ENCODE data around the gene LTF.

Gene LTF

DNA sequence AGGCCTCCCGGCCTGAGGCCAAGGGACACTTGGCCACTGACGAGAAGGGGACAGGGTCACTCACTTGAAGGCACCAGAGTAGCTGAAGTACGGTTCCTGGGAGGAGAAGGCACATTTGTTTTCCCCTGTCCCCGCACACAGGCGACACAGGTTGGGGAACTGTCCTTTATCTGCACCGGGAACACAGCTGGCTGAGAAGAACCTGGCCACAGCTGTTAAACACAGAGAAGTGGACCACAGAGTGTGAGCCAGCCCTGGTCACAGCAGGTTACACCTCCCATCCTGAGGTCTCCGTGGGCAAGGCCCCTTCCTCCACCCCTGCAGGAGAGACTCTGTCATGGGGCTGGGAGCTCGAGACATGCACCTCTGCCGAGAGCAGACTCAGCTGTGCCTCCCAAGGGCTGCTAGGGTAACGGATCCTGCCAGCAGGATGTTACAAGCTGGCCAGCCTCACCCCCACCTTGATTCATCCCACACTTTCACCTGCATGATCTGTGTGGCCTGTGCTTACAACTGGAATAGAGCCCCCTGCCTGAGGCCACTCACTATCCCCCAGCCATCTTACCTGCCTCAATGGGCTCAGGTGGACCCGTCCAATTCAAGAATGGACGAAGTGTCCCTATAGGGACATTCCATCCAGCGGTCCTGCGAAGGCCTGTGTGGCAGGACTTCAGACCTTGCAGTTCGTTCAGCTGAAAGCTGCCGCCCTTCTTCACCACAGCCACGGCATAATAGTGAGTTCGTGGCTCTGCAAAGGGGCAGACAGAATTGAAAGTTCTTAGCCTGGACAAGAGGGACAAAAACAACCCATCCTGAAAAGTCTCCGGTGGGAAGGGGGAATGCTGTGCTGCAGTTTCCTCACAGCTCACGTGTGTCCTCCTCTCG, 9.2 kb downstream of the LTF start:
- H3K27ac ChIP-seq (ENCODE audit: extremely low read depth, low read depth, low read length) = no peak overlapping the region
- POLR2A ChIA-PET = no interaction called here
- no peaks in the 10 kb centered on the region for H3K4me1 ChIP-seq (ENCODE audit: control insufficient read depth, insufficient read depth, low read length)
- CTCF ChIA-PET = interaction anchor here (0.6 kb wide), 1 partner anchor 78 kb away, joined by 3 read pairs; no protein-coding TSS in a partner anchor
- H3K4me3 ChIP-seq (ENCODE audit: low read depth, low read length) = no peak overlapping the region
- TF ChIP-seq, protein P1, sequence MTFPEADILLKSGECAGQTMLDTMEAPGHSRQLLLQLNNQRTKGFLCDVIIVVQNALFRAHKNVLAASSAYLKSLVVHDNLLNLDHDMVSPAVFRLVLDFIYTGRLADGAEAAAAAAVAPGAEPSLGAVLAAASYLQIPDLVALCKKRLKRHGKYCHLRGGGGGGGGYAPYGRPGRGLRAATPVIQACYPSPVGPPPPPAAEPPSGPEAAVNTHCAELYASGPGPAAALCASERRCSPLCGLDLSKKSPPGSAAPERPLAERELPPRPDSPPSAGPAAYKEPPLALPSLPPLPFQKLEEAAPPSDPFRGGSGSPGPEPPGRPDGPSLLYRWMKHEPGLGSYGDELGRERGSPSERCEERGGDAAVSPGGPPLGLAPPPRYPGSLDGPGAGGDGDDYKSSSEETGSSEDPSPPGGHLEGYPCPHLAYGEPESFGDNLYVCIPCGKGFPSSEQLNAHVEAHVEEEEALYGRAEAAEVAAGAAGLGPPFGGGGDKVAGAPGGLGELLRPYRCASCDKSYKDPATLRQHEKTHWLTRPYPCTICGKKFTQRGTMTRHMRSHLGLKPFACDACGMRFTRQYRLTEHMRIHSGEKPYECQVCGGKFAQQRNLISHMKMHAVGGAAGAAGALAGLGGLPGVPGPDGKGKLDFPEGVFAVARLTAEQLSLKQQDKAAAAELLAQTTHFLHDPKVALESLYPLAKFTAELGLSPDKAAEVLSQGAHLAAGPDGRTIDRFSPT (tag by site-specific recombination; IDR thresholded peaks at IDR 0.05) = no peak
- no peak for TF ChIP-seq ZNF785 (tag by site-specific recombination; IDR thresholded peaks at IDR 0.05)
- no peak for TF ChIP-seq MEIS1 (CRISPR knock-in tag; IDR thresholded peaks at IDR 0.05; ENCODE audit: borderline replicate concordance)
- TF ChIP-seq BCL11A (tag by site-specific recombination; IDR thresholded peaks at IDR 0.05; ENCODE audit: low read depth) = no peak
- H3K9me3 ChIP-seq (ENCODE audit: control insufficient read depth, insufficient read depth, low read depth, low read length) = no peaks in the 10 kb centered on the region
- H3K36me3 ChIP-seq (ENCODE audit: control insufficient read depth in 2 of 2, insufficient read depth in 1 of 2, low read length in 2 of 2) = no peaks in the 10 kb centered on the region

DNA sequence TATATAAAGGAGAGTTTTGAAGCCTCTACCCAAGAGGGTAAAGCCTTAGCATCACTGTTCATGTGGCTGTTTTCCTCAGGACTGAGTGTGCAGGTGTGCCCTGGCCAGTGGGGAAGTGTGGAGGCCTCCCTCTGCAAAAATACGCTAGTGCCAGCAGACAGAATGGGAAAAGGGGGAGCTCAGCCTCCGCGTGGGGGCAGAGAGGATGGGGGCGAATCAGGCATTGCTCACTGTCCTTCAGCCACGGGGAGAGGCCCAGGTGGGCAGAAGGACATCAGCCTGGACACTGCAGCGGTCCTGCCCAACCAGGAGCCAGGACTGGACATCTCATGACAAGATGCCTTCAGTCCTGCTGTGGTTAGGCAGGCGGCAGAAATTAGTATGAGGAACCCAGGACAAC, 10.1 kb downstream of the LTF start:
- POLR2A ChIA-PET = no interaction called here

DNA sequence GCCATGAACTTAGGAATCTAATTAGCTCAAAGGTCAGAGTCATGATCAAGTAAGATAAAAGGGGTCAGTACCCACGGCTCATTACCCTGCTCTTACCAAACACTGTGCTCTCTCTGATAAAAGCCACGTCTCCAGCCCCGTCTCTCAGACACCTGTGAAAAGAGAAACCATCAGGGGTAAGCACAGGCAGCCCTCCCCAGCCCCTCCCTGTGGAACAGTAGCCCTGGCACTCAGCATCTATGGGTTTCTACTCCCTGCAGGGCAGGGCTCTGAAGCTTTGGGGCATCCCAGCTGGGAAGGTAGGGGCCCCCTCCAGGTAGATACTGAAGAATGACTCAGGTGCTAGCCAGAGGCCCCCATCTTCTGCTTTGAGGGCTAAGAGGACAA, 10.5 kb downstream of the LTF start:
- ChIA-PET POLR2A (no interaction called here), CTCF (interaction anchor here (0.9 kb wide), 1 partner anchor 34 kb away, joined by 3 read pairs; no protein-coding TSS in a partner anchor)
- Histone ChIP-seq H3K9me3 (ENCODE audit: control insufficient read depth, insufficient read depth, low read depth, low read length) (no peaks in the 10 kb centered on the region), H3K27ac (ENCODE audit: extremely low read depth, low read depth, low read length) (no peak overlapping the region), H3K4me1 (ENCODE audit: control insufficient read depth, insufficient read depth, low read length) (no peaks in the 10 kb centered on the region), H3K36me3 (ENCODE audit: control insufficient read depth in 2 of 2, insufficient read depth in 1 of 2, low read length in 2 of 2) (no peaks in the 10 kb centered on the region), H3K4me3 (ENCODE audit: low read depth, low read length) (no peak overlapping the region)
- TF ChIP-seq SP3 (tag by site-specific recombination; IDR thresholded peaks at IDR 0.05) (no peak), ZNF202 (tag by site-specific recombination; IDR thresholded peaks at IDR 0.05; ENCODE audit: borderline replicate concordance) (no peak), ZNF433 (tag by site-specific recombination; IDR thresholded peaks at IDR 0.05; ENCODE audit: low read depth) (no peak), REPIN1 (tag by site-specific recombination; IDR thresholded peaks at IDR 0.05; ENCODE audit: low read depth) (no peak), ZNF350 (tag by site-specific recombination; IDR thresholded peaks at IDR 0.05) (no peak), SCRT2 (tag by site-specific recombination; IDR thresholded peaks at IDR 0.05) (no peak), ZXDB (tag by site-specific recombination; IDR thresholded peaks at IDR 0.05) (no peak), ZNF221 (tag by site-specific recombination; IDR thresholded peaks at IDR 0.05; ENCODE audit: borderline replicate concordance) (no peak), FEZF1 (tag by site-specific recombination; IDR thresholded peaks at IDR 0.05) (no peak)
- TF ChIP-seq, protein P1 (tag by site-specific recombination; IDR thresholded peaks at IDR 0.05) = no peak

More for the DNA sequence above, 10.1 kb downstream of the LTF start:
- Histone ChIP-seq H3K4me1 (ENCODE audit: control insufficient read depth, insufficient read depth, low read length) (no peaks in the 10 kb centered on the region), H3K36me3 (ENCODE audit: control insufficient read depth in 2 of 2, insufficient read depth in 1 of 2, low read length in 2 of 2) (no peaks in the 10 kb centered on the region), H3K27ac (ENCODE audit: extremely low read depth, low read depth, low read length) (no peak overlapping the region), H3K9me3 (ENCODE audit: control insufficient read depth, insufficient read depth, low read depth, low read length) (no peaks in the 10 kb centered on the region), H3K4me3 (ENCODE audit: low read depth, low read length) (no peak overlapping the region)
- TF ChIP-seq ZBTB21 (tag by site-specific recombination; IDR thresholded peaks at IDR 0.05) = no peak
- TF ChIP-seq, protein P2, sequence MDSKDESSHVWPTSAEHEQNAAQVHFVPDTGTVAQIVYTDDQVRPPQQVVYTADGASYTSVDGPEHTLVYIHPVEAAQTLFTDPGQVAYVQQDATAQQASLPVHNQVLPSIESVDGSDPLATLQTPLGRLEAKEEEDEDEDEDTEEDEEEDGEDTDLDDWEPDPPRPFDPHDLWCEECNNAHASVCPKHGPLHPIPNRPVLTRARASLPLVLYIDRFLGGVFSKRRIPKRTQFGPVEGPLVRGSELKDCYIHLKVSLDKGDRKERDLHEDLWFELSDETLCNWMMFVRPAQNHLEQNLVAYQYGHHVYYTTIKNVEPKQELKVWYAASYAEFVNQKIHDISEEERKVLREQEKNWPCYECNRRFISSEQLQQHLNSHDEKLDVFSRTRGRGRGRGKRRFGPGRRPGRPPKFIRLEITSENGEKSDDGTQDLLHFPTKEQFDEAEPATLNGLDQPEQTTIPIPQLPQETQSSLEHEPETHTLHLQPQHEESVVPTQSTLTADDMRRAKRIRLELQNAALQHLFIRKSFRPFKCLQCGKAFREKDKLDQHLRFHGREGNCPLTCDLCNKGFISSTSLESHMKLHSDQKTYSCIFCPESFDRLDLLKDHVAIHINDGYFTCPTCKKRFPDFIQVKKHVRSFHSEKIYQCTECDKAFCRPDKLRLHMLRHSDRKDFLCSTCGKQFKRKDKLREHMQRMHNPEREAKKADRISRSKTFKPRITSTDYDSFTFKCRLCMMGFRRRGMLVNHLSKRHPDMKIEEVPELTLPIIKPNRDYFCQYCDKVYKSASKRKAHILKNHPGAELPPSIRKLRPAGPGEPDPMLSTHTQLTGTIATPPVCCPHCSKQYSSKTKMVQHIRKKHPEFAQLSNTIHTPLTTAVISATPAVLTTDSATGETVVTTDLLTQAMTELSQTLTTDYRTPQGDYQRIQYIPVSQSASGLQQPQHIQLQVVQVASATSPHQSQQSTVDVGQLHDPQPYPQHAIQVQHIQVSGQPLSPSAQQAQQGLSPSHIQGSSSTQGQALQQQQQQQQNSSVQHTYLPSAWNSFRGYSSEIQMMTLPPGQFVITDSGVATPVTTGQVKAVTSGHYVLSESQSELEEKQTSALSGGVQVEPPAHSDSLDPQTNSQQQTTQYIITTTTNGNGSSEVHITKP (tag by site-specific recombination; IDR thresholded peaks at IDR 0.05) = no peak
- TF ChIP-seq SETDB1 (IDR thresholded peaks at IDR 0.05; ENCODE audit: insufficient read length, low read length) = no peak
- no peak for TF ChIP-seq ZNF654 (tag by site-specific recombination; IDR thresholded peaks at IDR 0.05; ENCODE audit: low read depth)
- no peak for TF ChIP-seq ZFP37 (tag by site-specific recombination; IDR thresholded peaks at IDR 0.05)
- TF ChIP-seq, protein P3, sequence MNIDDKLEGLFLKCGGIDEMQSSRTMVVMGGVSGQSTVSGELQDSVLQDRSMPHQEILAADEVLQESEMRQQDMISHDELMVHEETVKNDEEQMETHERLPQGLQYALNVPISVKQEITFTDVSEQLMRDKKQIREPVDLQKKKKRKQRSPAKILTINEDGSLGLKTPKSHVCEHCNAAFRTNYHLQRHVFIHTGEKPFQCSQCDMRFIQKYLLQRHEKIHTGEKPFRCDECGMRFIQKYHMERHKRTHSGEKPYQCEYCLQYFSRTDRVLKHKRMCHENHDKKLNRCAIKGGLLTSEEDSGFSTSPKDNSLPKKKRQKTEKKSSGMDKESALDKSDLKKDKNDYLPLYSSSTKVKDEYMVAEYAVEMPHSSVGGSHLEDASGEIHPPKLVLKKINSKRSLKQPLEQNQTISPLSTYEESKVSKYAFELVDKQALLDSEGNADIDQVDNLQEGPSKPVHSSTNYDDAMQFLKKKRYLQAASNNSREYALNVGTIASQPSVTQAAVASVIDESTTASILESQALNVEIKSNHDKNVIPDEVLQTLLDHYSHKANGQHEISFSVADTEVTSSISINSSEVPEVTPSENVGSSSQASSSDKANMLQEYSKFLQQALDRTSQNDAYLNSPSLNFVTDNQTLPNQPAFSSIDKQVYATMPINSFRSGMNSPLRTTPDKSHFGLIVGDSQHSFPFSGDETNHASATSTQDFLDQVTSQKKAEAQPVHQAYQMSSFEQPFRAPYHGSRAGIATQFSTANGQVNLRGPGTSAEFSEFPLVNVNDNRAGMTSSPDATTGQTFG (tag by site-specific recombination; IDR thresholded peaks at IDR 0.05; ENCODE audit: borderline replicate concordance) = no peak
- CTCF ChIA-PET = interaction anchor here (0.6 to 0.9 kb wide), 2 partner anchors 34 to 77 kb away, joined by 3 read pairs; no protein-coding TSS in a partner anchor
